Esophagus muscularis mucosa (tissue), 3 donors: ENCODE measurements around the gene DDR2.

Source experiments
- CTCF ChIP-seq, 3 experiments: fragments of 200-600 bp in 2 of 3; fragments of 450-650 bp in 1 of 3; sonication (generic) in 2 of 3; IDR thresholded peaks; one replicate each; pipeline ENCODE4 v1.5.1; 2017 to 2019; ENCODE audit warnings: antibody characterized with exemption in 3 of 3, mild to moderate bottlenecking in 2 of 3, moderate library complexity in 1 of 3
- POLR2A ChIP-seq: fragments of 450-650 bp; IDR thresholded peaks from one replicate; pipeline ENCODE4 v1.6.1; 2017; ENCODE audit warnings: antibody characterized with exemption, moderate library complexity, mild to moderate bottlenecking, low read depth
- POLR2AphosphoS5 ChIP-seq, 2 donors: sonication (generic); formaldehyde crosslinking; IDR thresholded peaks; one replicate each; pipeline ENCODE4 v1.6.1; 2017; ENCODE audit warnings: antibody characterized with exemption in 2 of 2

- no peak for TF ChIP-seq CTCF (IDR thresholded peaks at IDR 0.05)
- TF ChIP-seq POLR2A = no peak
- TF ChIP-seq POLR2AphosphoS5 (IDR thresholded peaks at IDR 0.05) = no peak
Measured at GRCh38 chr1:162710780-162711465, 78.7 kb downstream of the DDR2 start.
